Fibroblast of mammary gland (primary cell): Measurements from ENCODE around the gene ETV1.

ENCODE experiments used
- DNase-seq: peaks from one replicate; pipeline ENCODE4 v3.0.0-alpha.2; 2010; ENCODE audit warnings: low read depth
- H3K4me3 ChIP-seq: 2 replicates; pipeline ENCODE4 v1.5.1; 2011; ENCODE audit warnings: low read depth, mild to moderate bottlenecking, low read length, moderate library complexity; ENCODE audit not compliant: control insufficient read depth
- CTCF ChIP-seq: conservative IDR thresholded peaks from 2 replicates; pipeline ENCODE4 v1.5.1; 2011; ENCODE audit warnings: low read depth, low read length, inconsistent platforms; ENCODE audit not compliant: control insufficient read depth, insufficient read depth

The ETV1 gene

GRCh38 chr7:13989126-13989948 is at the start of gene ETV1:
TSS of gene ETV1 (minus strand) at chr7:13989666. CDS start at chr7:13989052, 614 bp downstream.
- peak; percentile 74 for DNase-seq
- H3K4me3 ChIP-seq = peak within 1 kb of the TSS; percentile 88
- TF ChIP-seq CTCF = peak; percentile 34

- TF ChIP-seq CTCF = no peak
- no peak for DNase-seq
These were observed 34.9 kb upstream of the ETV1 start for GRCh38 chr7:14024406-14024805.

GRCh38 chr7:14023838-14024237 is 34.4 kb upstream of the ETV1 start:
- H3K4me3 ChIP-seq = no peak overlapping the region
- DNase-seq = no peak
- TF ChIP-seq CTCF = no peak

More at GRCh38 chr7:14024406-14024805, 34.9 kb upstream of the ETV1 start:
- H3K4me3 ChIP-seq = no peak overlapping the region

- H3K4me3 ChIP-seq = no peak overlapping the region
- DNase-seq = no peak
- TF ChIP-seq CTCF = no peak
These were observed 33.9 kb upstream of the ETV1 start for GRCh38 chr7:14023342-14023741.

GRCh38 chr7:14021069-14021468 is 31.6 kb upstream of the ETV1 start:
- TF ChIP-seq CTCF = no peak
- H3K4me3 ChIP-seq = no peak overlapping the region
- peak; percentile 35 for DNase-seq

- peak; percentile 23 for DNase-seq
- no peak for TF ChIP-seq CTCF
These were observed 31.0 kb upstream of the ETV1 start for GRCh38 chr7:14020339-14020900.

GRCh38 chr7:14018751-14019150 is 29.3 kb upstream of the ETV1 start:
- no peak for DNase-seq
- H3K4me3 ChIP-seq = no peak overlapping the region
- no peak for TF ChIP-seq CTCF

More at GRCh38 chr7:14020339-14020900, 31.0 kb upstream of the ETV1 start:
- H3K4me3 ChIP-seq = no peak overlapping the region
